Breast epithelium (tissue), 3 donors: ENCODE measurements around the gene ANKS1A.

Experiments used
- POLR2A ChIP-seq: fragments of 450-650 bp; IDR thresholded peaks from one replicate; pipeline ENCODE4 v1.6.1; 2016; ENCODE audit warnings: antibody characterized with exemption, mild to moderate bottlenecking, moderate library complexity
- TF ChIP-seq, protein P1 (sequence below), 3 donors: fragments of 450-650 bp; IDR thresholded peaks; one replicate each; pipeline ENCODE4 v1.5.1; 2016 to 2017; ENCODE audit warnings: antibody characterized with exemption in 3 of 3, mild to moderate bottlenecking in 3 of 3, moderate library complexity in 3 of 3

GRCh38 chr6:35128042-35128441 lies 239.0 kb downstream of the ANKS1A start:
- TF ChIP-seq, protein P1, sequence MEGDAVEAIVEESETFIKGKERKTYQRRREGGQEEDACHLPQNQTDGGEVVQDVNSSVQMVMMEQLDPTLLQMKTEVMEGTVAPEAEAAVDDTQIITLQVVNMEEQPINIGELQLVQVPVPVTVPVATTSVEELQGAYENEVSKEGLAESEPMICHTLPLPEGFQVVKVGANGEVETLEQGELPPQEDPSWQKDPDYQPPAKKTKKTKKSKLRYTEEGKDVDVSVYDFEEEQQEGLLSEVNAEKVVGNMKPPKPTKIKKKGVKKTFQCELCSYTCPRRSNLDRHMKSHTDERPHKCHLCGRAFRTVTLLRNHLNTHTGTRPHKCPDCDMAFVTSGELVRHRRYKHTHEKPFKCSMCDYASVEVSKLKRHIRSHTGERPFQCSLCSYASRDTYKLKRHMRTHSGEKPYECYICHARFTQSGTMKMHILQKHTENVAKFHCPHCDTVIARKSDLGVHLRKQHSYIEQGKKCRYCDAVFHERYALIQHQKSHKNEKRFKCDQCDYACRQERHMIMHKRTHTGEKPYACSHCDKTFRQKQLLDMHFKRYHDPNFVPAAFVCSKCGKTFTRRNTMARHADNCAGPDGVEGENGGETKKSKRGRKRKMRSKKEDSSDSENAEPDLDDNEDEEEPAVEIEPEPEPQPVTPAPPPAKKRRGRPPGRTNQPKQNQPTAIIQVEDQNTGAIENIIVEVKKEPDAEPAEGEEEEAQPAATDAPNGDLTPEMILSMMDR (IDR thresholded peaks at IDR 0.05): no peak
- no peak for TF ChIP-seq POLR2A
